ENCODE data around the gene LSM3.
"Not testable (repeated sequence)": the region's sequence is repeated elsewhere in the genome, so short reads cannot be mapped to it uniquely, and the experiment has no call there.

Gene LSM3

DNA sequence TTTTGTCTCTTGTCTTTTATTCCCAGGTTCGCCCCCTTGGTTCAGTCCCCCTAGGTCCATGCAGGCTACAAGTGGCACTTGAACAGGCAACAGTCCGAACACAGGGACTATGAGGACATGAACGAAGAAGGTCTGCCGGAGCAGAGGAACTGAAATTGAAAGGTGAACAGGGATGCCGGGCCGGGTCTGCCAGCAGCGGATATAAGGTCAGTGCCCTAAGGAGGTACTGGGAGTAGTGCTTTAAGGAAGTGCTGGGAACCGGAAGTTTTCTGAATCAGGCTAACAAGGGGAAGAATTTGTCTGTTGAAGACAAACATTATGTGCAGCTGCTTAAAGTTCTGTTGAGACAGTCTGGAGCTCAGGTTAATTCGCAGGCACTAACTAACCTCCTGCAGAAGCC lies 46.8 kb downstream of the LSM3 start:
- no peak overlapping the region for H3K27ac ChIP-seq
- no peak overlapping the region for H3K4me3 ChIP-seq (ENCODE audit: low read depth, low read length)
- H3K36me3 ChIP-seq, result no peaks in the 10 kb centered on the region
- DNase-seq, result no peak
- TF ChIP-seq, protein P1, sequence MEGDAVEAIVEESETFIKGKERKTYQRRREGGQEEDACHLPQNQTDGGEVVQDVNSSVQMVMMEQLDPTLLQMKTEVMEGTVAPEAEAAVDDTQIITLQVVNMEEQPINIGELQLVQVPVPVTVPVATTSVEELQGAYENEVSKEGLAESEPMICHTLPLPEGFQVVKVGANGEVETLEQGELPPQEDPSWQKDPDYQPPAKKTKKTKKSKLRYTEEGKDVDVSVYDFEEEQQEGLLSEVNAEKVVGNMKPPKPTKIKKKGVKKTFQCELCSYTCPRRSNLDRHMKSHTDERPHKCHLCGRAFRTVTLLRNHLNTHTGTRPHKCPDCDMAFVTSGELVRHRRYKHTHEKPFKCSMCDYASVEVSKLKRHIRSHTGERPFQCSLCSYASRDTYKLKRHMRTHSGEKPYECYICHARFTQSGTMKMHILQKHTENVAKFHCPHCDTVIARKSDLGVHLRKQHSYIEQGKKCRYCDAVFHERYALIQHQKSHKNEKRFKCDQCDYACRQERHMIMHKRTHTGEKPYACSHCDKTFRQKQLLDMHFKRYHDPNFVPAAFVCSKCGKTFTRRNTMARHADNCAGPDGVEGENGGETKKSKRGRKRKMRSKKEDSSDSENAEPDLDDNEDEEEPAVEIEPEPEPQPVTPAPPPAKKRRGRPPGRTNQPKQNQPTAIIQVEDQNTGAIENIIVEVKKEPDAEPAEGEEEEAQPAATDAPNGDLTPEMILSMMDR (IDR thresholded peaks at IDR 0.05; ENCODE audit: low read depth, low read length), result no peak
- no peaks in the 10 kb centered on the region for H3K9me3 ChIP-seq (ENCODE audit: severe bottlenecking)
- H3K27me3 ChIP-seq (ENCODE audit: insufficient read depth, low read depth, severe bottlenecking), result no peaks in the 10 kb centered on the region

DNA sequence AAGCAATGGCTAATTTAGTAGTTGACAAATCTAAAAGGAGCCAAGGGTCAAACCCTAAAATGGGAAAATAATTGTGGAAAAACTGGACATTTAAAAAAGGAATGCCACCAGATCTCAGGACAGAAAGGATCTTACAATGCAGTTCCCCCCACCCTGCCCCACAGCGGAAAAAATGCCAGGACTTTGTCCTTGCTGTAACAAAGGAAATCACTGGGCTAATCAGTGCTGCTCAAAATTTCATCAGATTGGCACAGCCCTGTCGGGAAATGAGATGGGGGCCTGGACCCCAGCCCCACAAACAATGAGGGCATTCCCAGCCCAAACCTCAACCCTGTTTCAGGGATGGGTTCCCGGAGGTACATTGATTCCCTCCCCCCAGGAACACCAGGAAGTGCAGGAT lies 47.7 kb downstream of the LSM3 start:
- H3K27me3 ChIP-seq (ENCODE audit: insufficient read depth, low read depth, severe bottlenecking); DNase-seq; H3K9me3 ChIP-seq (ENCODE audit: severe bottlenecking); H3K4me3 ChIP-seq (ENCODE audit: low read depth, low read length); H3K27ac ChIP-seq; H3K36me3 ChIP-seq: not testable (repeated sequence)

DNA sequence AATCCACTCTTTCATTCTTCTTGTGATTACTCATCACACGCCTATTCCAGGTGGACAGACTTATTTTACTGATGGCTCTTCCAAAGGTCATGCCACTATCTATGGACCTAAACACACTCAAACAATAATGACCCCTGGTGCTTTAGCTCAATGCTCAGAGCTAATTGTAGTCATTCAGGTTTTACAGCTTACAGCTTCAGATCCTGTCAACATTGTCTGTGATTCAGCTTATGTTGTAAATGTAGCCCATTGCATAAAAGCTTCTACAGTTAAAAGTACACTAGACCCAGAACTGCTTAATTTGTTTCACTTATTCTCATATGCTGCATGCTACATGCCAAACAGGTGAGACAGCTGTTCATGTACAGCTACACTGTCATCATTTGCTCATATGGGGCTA lies 49.2 kb downstream of the LSM3 start:
- Histone ChIP-seq H3K27ac (no peak overlapping the region), H3K27me3 (ENCODE audit: insufficient read depth, low read depth, severe bottlenecking) (no peaks in the 10 kb centered on the region), H3K9me3 (ENCODE audit: severe bottlenecking) (no peaks in the 10 kb centered on the region), H3K4me3 (ENCODE audit: low read depth, low read length) (no peak overlapping the region), H3K36me3 (no peaks in the 10 kb centered on the region)
- TF ChIP-seq, protein P1 (IDR thresholded peaks at IDR 0.05; ENCODE audit: low read depth, low read length), result no peak
- DNase-seq, result no peak

DNA sequence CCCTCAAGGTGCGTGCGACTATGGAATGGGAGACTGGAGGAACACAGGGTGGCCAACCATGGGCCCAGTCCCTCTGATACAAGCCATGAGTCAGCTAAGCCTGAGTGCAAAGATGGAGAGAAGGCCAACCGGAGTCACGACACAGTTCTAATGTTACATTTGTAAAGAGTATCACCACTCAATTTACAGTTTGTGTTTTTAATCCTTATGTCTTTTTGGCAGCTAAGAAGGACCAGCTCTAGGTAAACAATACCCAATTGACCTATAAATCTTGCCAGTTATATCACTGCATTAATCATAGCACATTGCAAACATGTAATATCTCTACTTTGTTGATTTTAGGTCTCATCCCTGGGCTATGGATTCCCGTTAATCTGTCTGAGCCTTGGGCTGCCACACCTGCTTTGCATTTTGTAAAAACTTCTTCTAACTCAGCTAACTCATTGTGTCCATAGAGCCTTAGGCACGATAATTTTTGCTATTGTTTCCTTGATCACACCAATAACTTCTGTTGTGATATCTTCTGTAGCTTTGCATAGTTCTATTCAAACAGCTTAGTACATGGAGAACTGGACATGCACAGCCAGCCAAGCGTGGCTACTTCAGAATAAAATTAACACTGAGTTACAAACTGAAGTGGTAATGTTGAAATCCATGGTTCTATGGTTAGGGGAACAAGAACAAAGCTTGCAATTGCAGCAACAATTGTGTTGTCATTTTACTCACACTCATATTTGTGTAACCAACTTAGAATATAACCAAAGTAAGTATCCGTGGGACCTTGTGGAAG lies 50.3 kb downstream of the LSM3 start:
- no peak for DNase-seq

DNA sequence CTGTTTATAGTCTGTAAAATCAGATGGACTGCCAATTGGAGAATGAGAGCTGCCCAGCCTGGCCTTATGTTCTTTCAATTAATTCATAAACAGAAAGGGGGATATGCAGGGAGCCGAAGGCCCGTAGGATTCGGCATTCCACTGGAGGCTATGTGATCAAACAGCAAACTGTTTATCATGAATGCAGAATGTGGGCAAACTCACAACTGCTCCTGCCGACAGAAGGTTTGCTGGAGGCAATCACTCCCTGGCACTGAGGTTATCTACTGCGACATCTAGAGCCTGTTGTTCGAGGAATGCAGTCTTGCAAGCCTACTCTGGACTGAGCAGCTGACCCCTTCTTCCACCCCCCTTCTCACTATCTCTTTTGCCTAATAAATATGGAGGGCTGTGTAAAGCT lies 51.1 kb downstream of the LSM3 start:
- H3K27me3 ChIP-seq (ENCODE audit: insufficient read depth, low read depth, severe bottlenecking); H3K9me3 ChIP-seq (ENCODE audit: severe bottlenecking); H3K27ac ChIP-seq; H3K36me3 ChIP-seq; H3K4me3 ChIP-seq (ENCODE audit: low read depth, low read length); DNase-seq: not testable (repeated sequence)

More for the DNA sequence above, 50.3 kb downstream of the LSM3 start:
- Histone ChIP-seq H3K27me3 (ENCODE audit: insufficient read depth, low read depth, severe bottlenecking) (no peaks in the 10 kb centered on the region), H3K27ac (no peak overlapping the region), H3K9me3 (ENCODE audit: severe bottlenecking) (no peaks in the 10 kb centered on the region), H3K4me3 (ENCODE audit: low read depth, low read length) (no peak overlapping the region), H3K36me3 (no peaks in the 10 kb centered on the region)
- TF ChIP-seq, protein P1 (IDR thresholded peaks at IDR 0.05; ENCODE audit: low read depth, low read length), result no peak

DNA sequence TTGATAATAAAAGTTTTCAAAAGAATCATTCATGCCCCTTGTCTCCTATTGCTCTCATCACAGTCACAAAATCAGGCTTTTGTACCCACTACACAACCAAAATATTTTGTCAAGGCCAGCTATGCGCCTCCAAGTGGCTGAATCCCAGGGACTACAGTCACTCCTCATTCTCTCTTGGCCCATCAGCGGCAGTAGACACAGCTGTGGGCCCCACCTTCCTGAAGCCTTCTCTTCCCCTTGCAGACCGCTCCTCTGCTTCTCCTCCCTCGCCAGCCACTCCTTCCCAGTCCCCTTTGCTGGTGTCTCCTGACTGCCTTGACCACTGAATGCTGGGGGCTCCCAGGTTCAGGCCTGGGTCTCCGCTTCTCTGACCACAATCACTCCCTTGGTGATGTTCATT lies 52.1 kb downstream of the LSM3 start:
- Histone ChIP-seq H3K27me3 (ENCODE audit: insufficient read depth, low read depth, severe bottlenecking) (no peaks in the 10 kb centered on the region), H3K4me3 (ENCODE audit: low read depth, low read length) (no peak overlapping the region), H3K36me3 (no peaks in the 10 kb centered on the region), H3K9me3 (ENCODE audit: severe bottlenecking) (no peaks in the 10 kb centered on the region), H3K27ac (no peak overlapping the region)
- TF ChIP-seq, protein P1 (IDR thresholded peaks at IDR 0.05; ENCODE audit: low read depth, low read length), result no peak
- DNase-seq, result no peak

Measured in WERI-Rb-1 (cell line).